SH-SY5Y (cell line): ENCODE data around the gene GCNT1.

ENCODE experiments used
- GATA2 ChIP-seq: IDR thresholded peaks from 2 replicates; pipeline ENCODE4 v1.6.1; 2011; ENCODE audit warnings: mild to moderate bottlenecking, low read depth, low read length
- GATA3 ChIP-seq: IDR thresholded peaks from 2 replicates; pipeline ENCODE4 v1.6.1; 2011; ENCODE audit warnings: low read depth, mild to moderate bottlenecking, low read length, moderate library complexity

DNA sequence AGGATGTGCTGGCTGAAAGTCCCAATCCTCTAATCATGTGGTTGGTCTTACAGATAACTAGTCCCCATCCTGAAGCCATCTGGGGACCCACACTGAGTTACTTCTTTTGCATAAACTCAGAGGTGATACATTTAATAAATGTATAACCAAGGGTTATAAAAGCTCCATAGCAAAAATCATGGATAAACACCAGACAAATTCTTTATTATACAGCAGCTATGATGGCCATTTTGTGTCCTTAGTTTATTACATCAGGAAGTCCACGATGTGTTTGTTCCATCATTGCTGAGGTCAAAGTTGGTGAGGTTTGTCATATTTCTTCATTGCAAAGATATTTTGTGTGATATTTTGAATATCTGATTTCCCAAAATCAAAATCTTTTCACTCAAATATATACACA, 80.2 kb downstream of the GCNT1 start:
- TF ChIP-seq GATA3 = no peak
- no peak for TF ChIP-seq GATA2
